OCI-LY3 (cell line): Measurements from ENCODE around the gene ABO.

Experiments used
- EZH2phosphoT487 ChIP-seq: fragments of 200-600 bp; shearing (Covaris generic); IDR thresholded peaks from 2 replicates; pipeline ENCODE4 v1.6.1; 2018; ENCODE audit warnings: antibody characterized with exemption, mixed run types, low read depth
- TF ChIP-seq, protein P1 (sequence below): fragments of 200-600, 300-600 bp; sonication (generic); IDR thresholded peaks from 2 replicates; pipeline ENCODE4 v1.5.1; 2014; ENCODE audit warnings: antibody characterized with exemption, low read length, low read depth

DNA sequence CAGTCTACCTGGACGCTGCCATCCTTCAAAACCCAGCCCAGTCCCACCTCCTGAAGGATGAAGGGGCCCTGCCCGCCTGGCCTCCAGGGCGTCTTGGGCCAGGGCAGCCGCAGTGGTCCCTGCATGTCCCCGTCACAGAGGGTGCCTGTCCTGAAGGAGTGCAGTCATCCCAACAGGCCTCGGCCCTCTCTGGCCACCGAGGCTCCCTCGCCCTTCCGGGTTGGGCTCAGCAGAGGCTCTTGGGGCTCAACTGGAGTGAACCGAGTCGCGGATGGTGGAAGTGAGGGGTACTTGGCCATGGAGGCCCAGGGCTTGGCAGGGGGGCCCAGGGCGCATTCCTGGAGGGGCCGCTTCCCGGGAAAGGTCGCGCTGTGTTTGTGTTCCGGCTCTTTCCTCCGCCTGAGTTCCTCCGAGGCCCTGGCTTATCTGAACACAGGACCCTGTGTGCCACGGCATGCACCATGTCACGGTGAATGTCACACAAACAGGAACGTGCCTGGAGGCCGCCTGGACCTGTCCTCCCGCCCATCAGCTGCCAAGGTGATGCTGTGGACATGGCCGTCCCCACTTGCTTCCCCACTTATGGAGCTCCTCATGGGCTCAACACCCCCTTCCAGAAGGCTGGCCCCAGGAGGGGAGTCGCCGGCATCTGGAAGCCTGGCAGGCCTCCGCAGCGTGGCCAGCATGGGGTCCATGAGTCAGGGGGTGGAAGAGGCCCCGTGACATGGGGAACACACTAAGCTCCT is 40.3 kb downstream of the ABO start:
- TF ChIP-seq, protein P1, sequence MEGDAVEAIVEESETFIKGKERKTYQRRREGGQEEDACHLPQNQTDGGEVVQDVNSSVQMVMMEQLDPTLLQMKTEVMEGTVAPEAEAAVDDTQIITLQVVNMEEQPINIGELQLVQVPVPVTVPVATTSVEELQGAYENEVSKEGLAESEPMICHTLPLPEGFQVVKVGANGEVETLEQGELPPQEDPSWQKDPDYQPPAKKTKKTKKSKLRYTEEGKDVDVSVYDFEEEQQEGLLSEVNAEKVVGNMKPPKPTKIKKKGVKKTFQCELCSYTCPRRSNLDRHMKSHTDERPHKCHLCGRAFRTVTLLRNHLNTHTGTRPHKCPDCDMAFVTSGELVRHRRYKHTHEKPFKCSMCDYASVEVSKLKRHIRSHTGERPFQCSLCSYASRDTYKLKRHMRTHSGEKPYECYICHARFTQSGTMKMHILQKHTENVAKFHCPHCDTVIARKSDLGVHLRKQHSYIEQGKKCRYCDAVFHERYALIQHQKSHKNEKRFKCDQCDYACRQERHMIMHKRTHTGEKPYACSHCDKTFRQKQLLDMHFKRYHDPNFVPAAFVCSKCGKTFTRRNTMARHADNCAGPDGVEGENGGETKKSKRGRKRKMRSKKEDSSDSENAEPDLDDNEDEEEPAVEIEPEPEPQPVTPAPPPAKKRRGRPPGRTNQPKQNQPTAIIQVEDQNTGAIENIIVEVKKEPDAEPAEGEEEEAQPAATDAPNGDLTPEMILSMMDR: no peak
- no peak for TF ChIP-seq EZH2phosphoT487
